Smooth muscle cell (in vitro differentiated cells): ENCODE data around the gene CLEC16A. TPM values are rescaled to one million over a fixed set of nuclear protein-coding genes. Genes with fewer than 3 reads are reported as not detected.
"Not testable (repeated sequence)": the region's sequence is repeated elsewhere in the genome, so short reads cannot be mapped to it uniquely, and the experiment has no call there.

ENCODE experiments used
- DNase-seq: peaks from one replicate; lab custom pipeline; 2025; ENCODE audit not compliant: unreplicated experiment; lab: John Stamatoyannopoulos, UW
- H2AFZ ChIP-seq: fragments of 200-600 bp; sonication (generic); 2 replicates; pipeline ENCODE4 v1.6.0; 2016; ENCODE audit warnings: antibody characterized with exemption, low read depth, mild to moderate bottlenecking
- H3F3A ChIP-seq: fragments of 200-600 bp; sonication (generic); 2 replicates; pipeline ENCODE4 v1.6.0; 2017; ENCODE audit warnings: antibody characterized with exemption, low read depth
- H3K27ac ChIP-seq: fragments of 200-600 bp; sonication (generic); 2 replicates; pipeline ENCODE4 v1.5.1; 2016; ENCODE audit warnings: low read depth, mild to moderate bottlenecking
- H3K27me3 ChIP-seq: fragments of 200-600 bp; sonication (generic); 2 replicates; pipeline ENCODE4 v1.6.1; 2016; ENCODE audit warnings: low read depth, mild to moderate bottlenecking
- H3K36me3 ChIP-seq: fragments of 200-600 bp; sonication (generic); 2 replicates; pipeline ENCODE4 v1.5.1; 2016; ENCODE audit warnings: low read depth
- H3K4me1 ChIP-seq: fragments of 200-600 bp; sonication (generic); 2 replicates; pipeline ENCODE4 v1.5.1; 2016; ENCODE audit warnings: low read depth
- H3K4me2 ChIP-seq: fragments of 200-600 bp; sonication (generic); 2 replicates; pipeline ENCODE4 v1.6.0; 2016; ENCODE audit warnings: mild to moderate bottlenecking
- H3K4me3 ChIP-seq: fragments of 200-600 bp; sonication (generic); 2 replicates; pipeline ENCODE4 v1.5.1; 2016; ENCODE audit warnings: mild to moderate bottlenecking
- H3K79me2 ChIP-seq: fragments of 200-600 bp; sonication (generic); 2 replicates; pipeline ENCODE4 v1.6.0; 2016; ENCODE audit warnings: low read depth, mild to moderate bottlenecking
- H3K9ac ChIP-seq: fragments of 200-600 bp; sonication (generic); 2 replicates; pipeline ENCODE4 v1.6.0; 2016; ENCODE audit warnings: low read depth
- H3K9me3 ChIP-seq: fragments of 200-600 bp; sonication (generic); replicated peaks from 2 replicates; pipeline ENCODE4 v1.5.1; 2016; ENCODE audit warnings: low read depth
- H4K20me1 ChIP-seq: fragments of 200-600 bp; sonication (generic); 2 replicates; pipeline ENCODE4 v1.6.0; 2016; ENCODE audit warnings: low read depth
- CTCF ChIP-seq: fragments of 200-600 bp; sonication (generic); IDR thresholded peaks from 2 replicates; pipeline ENCODE4 v1.5.1; 2017; ENCODE audit warnings: borderline replicate concordance, mild to moderate bottlenecking, antibody characterized with exemption; ENCODE audit not compliant: insufficient read depth, poor library complexity, severe bottlenecking
- WGBS: methylation state at CpG from one replicate; pipeline ENCODE4 v1.1.7; 2016; ENCODE audit warnings: low lambda C conversion rate; 5-methylcytosine and 5-hydroxymethylcytosine counted together
- polyA plus RNA-seq: library from polyadenylated mRNA; unstranded; fragments of >200 nt; fragmentation: Nextera tagmentation; extraction: Ambion mirVana; gene quantifications from 2 replicates; pipeline ENCODE4 v1.2.1, GENCODE V29; 2016
- total RNA-seq: library from RNA; depleted of rRNA; stranded (reverse); fragments of >200 nt; gene quantifications from 2 replicates; pipeline ENCODE4 v1.2.3, GENCODE V29; 2014

The CLEC16A gene
- total and polyA plus RNA-seq, 2 experiments from 2014 or later, result 12.6 to 16.2 TPM

GRCh38 chr16:10923650-10924214, 20.6 kb upstream of the CLEC16A start:
- H3K4me3 ChIP-seq, result no peak overlapping the region
- H3K4me1 ChIP-seq, result no peaks in the 10 kb centered on the region
- TF ChIP-seq CTCF, result no peak
- H3K4me2 ChIP-seq, result no peak overlapping the region
- WGBS, result 90% methylated on average over 14 of the region's 14 CpGs
- no peaks in the 10 kb centered on the region for H3K27me3 ChIP-seq
- H3K79me2 ChIP-seq, result no peaks in the 10 kb centered on the region
- DNase-seq, result no peak
- no peak overlapping the region for H2AFZ ChIP-seq
- H3K27ac ChIP-seq, result no peak overlapping the region
- H3K9ac ChIP-seq, result no peak overlapping the region
- no peaks in the 10 kb centered on the region for H3F3A ChIP-seq
- H3K36me3 ChIP-seq, result peaks cover 3% of the 10 kb centered on the region
- H3K9me3 ChIP-seq, result no peaks in the 10 kb centered on the region
- H4K20me1 ChIP-seq, result peaks cover 14% of the 10 kb centered on the region

- H3K27ac ChIP-seq, DNase-seq, H2AFZ ChIP-seq, H3K4me2 ChIP-seq, H3K36me3 ChIP-seq, H3K4me3 ChIP-seq, H3K9me3 ChIP-seq, H3K9ac ChIP-seq, H3K4me1 ChIP-seq, H3K27me3 ChIP-seq, H3K79me2 ChIP-seq, H3F3A ChIP-seq: not testable (repeated sequence)
- H4K20me1 ChIP-seq, result peaks cover 29% of the 10 kb centered on the region
- 98% methylated on average over 3 of the region's 3 CpGs for WGBS
Observed at GRCh38 chr16:10925285-10925684, 19.1 kb upstream of the CLEC16A start.

- TF ChIP-seq CTCF, result no peak
- Histone ChIP-seq H3K4me1 (no peaks in the 10 kb centered on the region), H3K4me3 (no peak overlapping the region), H3K27me3 (no peaks in the 10 kb centered on the region), H3K79me2 (no peaks in the 10 kb centered on the region), H2AFZ (no peak overlapping the region), H3K4me2 (no peak overlapping the region), H3K36me3 (peaks cover 3% of the 10 kb centered on the region), H3K9ac (no peak overlapping the region), H3K9me3 (no peaks in the 10 kb centered on the region), H3F3A (no peaks in the 10 kb centered on the region), H4K20me1 (peaks cover 37% of the 10 kb centered on the region), H3K27ac (no peak overlapping the region)
- 96% methylated on average over 4 of the region's 4 CpGs for WGBS
- DNase-seq, result no peak
Observed at GRCh38 chr16:10926094-10926493, 18.3 kb upstream of the CLEC16A start.

GRCh38 chr16:10926867-10927266, 17.5 kb upstream of the CLEC16A start:
- Histone ChIP-seq H3K4me1 (no peaks in the 10 kb centered on the region), H4K20me1 (peaks cover 45% of the 10 kb centered on the region), H3K4me3 (no peak overlapping the region), H3K9ac (no peak overlapping the region), H3K79me2 (peaks cover 5% of the 10 kb centered on the region), H2AFZ (no peak overlapping the region), H3K9me3 (no peaks in the 10 kb centered on the region), H3K4me2 (no peak overlapping the region), H3K27ac (no peak overlapping the region), H3K27me3 (no peaks in the 10 kb centered on the region), H3F3A (no peaks in the 10 kb centered on the region), H3K36me3 (peaks cover 3% of the 10 kb centered on the region)
- no peak for DNase-seq
- 93% methylated on average over 5 of the region's 5 CpGs for WGBS
- TF ChIP-seq CTCF, result no peak
